HG02943 (cell line): ENCODE data around the gene ZDHHC14.
"Not testable (repeated sequence)": the region's sequence is repeated elsewhere in the genome, so short reads cannot be mapped to it uniquely, and the experiment has no call there.

Source experiments
- ATAC-seq: cut with Tn5 transposase; IDR thresholded peaks from one replicate; pipeline ENCODE4 v1.9.1; 2021; ENCODE audit warnings: mild to moderate bottlenecking, low read depth, moderate library complexity; ENCODE audit not compliant: unreplicated experiment

Gene ZDHHC14

DNA sequence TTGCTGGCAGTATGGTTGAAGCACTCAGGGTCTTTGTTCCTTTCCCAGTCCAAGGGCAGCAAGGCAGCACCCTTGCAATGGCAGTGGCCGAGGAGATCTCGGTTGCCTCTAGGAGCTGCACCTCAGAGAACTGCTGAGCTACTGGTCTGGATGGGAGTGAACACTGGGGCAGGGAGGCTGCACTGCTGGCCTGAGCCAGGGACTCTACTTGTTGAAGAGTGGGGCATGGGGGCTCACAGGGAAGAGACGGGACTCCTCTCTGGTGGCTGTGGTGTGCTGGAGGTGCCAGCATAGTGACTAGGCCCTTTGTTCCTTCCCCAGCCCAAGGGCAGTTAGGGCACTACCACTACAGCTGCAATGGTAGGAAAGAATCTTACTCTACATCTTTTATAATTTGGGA, 203.0 kb downstream of the ZDHHC14 start:
- no peak for ATAC-seq

DNA sequence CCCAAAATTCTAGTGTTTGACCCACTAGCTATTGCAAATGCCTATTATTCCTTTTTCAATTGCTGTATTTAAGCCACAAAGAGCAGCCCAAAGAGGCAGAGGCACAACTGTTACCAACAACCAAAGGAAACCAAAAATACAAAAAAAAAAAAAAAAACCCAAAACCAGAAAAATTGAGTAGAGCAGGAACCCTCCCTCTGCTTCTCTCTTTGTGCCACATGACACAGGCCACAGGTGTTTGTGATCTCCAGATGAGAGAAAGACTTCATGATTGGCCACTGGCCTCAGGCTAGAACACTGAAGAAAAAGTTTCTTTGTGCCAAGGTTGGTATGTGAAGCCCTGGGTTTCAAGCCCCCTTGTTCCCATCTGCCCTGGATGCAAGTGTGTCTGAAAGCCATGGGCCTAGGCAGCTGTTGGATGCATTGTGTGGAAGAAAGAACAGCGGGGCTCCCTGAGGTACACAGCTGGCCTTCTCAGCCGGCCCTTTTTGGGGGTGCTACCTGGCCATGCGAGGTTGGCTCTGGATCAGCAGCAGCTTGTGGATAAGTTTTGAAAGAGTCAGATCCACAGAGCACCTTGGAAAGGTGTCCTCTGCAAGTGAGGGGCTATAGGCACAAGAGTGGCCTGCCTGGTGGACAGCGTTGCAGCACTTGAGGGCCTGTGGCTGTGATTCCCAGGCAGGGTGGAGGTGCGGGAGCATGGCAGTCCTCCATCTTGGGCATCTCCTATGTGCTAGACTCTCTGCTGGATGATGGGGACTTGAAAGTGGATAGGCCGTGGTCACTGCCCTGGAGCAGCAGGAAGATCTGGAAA, 204.5 kb downstream of the ZDHHC14 start:
- no peak for ATAC-seq

DNA sequence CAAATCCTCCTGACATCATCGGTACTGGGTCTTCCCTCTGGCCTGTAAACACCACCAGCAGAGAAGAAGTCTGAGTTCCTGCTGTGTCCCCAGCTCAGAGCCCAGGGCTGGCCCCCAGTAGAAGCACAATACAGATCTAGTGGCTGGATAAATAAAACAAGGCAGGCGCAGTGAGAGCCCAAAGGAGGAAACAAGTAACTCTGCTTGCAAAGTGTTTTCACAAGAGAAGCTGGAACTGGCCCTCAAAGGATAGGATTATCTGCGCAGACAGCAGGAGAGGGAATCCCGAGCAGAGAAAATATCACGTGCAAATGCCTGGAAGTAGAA, 205.1 kb downstream of the ZDHHC14 start:
- no peak for ATAC-seq

DNA sequence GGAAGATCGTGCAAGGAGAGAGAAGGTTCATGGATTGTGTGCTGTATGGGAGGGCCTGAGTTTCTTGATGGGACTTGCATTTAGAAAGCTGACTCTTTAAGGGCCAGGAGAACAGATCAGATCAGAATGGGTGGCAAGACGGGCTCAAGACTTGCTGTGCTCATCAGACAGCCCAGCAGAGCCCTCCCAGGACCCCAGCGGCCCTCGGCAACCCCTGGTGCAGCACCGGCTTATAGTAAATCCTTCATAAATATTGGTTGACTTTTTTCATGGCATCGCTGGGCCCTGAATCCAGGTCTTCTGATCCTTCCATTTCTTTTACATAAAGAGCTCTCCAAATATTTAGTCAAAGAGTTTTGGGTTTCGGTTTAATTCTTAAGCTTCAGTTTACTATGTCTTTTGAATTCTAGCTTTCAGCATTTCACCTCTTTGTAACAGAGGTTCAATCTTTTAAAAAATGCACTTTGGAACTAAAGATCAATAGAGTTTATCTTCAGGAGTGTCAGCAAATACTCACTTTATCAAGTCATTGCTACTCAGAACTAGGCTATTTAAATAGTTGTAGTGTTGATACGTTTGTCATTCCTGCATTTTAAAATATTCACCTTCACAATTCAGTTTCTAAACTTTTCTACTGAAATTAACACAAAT, 205.6 kb downstream of the ZDHHC14 start:
- ATAC-seq, result no peak

DNA sequence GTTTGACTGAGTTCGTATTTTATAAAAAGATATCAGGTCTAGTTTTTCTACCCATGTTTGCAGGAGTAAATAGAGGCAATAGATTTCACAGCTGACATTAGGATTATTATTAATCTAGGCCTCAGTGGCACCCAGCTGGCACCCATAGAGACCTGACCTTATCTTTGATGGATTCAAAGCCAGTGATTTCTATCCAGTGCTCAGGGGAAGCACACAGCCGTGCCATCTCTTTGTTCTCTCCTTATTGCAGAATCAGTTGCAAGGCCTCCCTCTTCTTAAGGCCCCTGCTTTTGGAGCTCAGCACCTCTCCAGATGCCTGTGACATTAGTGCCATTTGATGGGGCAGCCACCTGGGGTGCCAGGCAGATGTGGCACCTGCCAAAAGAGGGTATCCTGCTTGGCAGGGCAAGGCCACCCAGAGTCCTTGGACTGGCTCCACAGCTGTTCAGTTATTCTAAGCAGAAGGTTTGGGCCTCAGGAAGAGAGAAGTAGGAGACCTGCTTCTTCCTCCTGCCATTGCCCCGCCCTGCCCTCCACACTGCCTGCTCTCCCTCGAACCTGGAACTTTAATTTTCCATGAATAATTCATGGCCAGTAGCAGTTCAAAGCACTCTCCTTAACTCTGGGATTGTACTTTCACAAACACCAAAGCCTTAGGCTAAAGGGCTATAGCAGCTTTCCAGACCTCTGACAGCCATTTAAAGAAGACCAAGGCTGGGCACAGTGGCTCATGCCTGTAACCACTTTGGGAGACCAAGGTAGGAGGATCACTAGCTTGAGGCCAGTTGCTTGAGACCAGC, 206.3 kb downstream of the ZDHHC14 start:
- ATAC-seq, result no peak

DNA sequence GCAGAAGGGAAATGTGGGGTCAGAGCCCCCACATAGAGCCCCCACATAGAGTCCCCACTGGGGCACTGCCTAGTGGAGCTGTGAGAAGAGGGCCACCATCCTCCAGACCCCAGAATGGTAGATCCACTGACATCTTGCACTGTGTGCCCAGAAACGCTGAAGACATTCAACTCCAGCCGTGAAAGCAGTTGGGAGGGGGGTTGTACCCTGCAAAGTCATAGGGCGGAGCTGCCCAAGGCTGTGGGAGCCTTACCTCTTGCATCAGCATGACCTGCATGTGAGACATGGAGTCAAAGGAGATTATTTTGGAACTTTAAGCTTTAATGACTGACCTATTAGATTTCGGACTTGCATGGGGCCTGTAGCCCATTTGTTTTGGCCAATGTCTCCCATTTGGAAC, 209.7 kb downstream of the ZDHHC14 start:
- ATAC-seq, result not testable (repeated sequence)

DNA sequence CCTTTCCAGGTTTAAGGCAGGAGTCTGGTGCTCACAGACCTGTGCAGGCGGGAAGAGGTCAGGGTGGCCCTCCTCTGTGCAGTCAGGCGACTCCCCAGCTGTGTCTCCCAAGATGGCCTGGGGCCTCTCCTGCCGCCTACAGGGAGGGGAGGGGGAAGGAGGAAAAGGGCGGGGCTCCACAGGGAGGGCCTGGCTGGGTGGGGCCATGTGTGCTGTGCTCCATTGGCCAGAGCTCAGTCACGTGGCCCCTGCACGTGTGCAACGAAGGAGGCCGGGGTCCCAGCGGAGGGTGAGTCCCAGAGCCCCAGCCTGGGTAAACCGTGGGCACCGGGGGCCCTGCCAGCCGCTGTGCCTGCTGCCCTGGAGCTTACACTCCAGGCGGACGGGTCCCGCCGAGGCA, 211.6 kb downstream of the ZDHHC14 start:
- no peak for ATAC-seq

DNA sequence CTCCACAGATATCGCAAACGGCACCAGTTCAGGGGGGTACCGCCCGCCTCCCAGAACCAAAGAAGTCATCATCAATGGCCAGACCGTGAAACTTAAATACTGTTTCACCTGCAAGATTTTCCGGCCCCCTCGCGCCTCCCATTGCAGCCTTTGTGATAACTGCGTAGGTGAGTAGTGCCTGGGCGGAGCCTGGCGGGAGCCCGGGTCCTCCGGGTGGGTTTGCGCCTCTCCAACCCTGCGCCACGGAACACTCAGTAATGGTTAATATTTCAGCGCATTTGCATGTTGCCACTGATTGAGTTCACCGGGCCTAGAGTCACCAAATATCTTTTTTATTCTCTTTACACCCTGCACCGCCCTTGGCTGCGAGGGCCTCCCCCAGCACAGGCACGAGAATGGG, 212.0 kb downstream of the ZDHHC14 start:
- ATAC-seq, result no peak

DNA sequence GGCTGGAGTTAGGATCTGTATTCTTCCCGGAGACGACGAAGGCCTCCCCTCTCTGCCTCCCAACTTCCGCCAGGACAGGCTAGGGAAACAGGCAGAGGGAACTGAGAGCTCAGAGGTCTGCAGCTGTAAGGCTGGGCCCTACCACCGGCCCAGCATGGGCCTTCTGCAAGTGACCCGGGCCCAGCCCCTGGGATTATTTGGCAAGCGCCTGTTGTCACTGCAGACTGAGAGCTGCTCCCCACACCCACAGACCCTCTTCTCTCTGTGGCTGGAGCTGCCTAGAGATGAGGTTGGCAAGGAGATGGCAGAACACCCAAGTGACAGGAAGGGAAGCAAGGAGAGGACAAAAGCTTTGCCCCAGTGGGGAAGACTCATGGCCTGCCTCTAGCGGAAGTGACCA, 212.6 kb downstream of the ZDHHC14 start:
- no peak for ATAC-seq

DNA sequence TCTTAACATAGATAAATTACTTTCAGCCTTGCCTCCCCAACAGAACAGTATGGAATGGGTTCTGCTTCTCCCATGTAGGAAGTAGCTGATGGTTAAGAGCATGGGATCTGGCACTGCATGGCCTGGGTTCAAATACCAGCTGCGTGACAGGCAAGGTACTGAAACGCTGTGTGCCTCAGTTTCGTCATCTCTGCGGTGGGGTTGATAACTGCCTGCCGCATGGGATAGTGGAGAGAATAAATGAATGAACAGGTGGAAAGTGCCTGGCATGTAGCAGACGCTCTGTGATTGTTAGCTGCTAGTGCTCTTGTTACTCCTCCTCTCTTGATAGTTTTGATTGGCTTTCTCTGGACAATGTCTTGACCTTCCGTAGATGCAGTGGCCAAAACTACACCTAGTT, 213.3 kb downstream of the ZDHHC14 start:
- no peak for ATAC-seq

DNA sequence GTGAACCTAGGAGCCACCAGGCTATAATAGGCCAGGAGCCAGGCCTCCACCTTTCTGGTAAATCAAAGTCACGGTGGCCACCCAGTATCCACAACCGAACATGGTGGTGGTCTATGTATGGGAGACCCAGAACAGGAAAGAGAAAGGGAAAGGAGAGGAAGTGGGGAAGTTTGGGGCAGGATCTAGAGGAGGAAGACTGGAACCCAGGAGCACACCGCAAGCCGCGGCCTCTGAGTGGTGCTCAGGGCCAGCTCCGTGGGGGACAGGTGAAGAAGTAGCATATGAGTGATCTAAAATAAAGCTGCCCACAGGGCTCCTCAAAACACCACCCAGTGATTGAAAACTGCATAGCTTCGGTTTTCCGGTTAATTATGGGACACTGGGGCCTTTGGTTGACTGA, 214.8 kb downstream of the ZDHHC14 start:
- ATAC-seq, result no peak

DNA sequence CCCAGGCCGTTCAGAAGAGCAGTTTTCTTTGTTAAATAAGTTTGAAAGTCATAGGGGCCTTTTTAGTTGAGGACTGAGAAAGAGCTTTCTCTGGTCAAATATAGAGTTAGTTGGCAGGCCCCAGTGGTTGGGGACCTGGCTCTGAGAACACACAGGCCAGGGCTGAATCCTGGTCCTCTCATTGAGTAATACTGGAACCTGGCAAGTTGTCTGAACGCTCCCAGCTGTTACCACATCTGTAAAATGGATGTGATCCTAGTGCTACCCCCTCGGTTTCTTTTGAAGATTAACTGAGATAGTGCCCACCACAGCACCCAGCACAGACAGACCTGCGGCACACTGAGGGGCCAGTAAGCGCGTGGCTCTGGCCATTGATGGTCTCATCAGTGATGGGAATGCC, 215.5 kb downstream of the ZDHHC14 start:
- no peak for ATAC-seq

DNA sequence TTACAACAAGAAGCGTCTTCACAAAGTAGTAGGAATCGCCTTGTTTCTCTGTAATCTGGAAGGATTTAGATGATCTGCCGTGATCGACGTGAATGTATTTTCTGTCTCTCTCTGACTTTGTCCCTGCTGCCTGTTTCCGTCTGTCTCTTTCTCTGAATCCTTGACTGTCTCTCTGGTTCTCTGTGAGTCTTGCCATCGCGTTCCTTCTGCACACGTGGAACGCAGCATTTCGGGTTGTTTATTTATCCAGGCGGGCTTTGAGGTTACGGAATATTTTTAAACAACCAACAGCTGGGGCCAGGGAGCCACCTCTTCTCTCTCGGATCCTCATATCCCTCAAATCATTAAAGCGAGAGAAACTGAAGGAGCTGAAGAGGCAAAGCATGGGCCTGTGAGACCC, 215.9 kb downstream of the ZDHHC14 start:
- no peak for ATAC-seq

DNA sequence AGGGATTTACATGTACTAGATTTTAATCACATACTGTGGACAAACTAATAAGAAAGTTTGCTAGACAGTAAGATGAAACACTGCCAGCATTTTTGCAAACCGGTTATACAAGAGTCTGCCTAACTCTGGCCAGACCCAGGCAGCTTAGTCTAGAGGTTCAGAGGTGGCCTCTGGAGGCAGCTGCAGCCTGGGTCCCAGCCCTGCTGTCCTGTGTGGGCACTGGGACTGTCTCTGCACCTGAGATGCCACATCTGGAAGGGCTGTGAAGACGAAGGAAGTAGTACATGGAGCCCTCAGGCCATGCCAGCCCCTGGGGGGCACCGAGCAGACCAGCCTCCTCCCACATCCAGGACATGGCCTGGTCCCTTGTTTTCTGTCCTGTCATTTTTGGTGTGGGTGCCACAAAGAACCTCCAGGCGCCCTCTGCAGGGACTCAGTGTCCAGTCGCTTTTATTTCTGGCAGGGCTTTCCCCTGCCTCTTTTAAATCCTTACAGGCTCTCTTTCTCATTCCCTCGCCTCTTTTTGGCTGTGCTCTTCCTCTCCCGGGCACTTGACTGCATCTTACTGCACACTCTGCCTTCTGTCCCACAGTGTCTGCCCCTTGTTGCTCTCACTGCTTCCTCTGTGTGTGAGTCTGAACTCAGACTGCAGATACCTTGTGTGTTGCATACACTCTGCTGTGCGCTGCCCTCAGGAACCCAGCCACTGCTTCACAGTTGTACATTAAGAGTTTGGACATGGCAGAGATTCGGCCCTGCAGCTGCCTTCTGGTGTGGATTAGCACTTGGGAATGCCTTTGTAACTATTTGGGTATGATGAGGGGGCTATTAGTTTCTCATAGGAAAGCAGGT, 216.7 kb downstream of the ZDHHC14 start:
- ATAC-seq, result no peak

DNA sequence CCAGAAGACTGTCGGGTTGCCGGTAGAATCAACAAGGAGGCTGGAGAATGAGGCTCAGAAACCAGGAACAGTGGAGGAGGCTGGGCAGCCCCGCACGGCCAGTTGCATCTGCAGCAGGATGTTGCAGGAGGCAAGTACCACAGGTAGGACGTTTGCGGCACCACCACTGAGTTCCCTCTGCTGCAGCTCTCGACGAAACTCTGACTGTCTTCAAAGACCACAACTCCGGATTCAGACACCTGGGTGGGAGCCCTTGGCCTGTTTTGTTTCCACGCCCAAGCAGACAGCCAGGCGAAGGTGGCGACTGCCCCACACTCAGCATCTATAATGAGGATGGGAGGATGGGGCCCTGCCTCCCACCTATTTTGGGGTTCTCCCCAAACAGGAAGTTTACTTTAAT, 218.2 kb downstream of the ZDHHC14 start:
- ATAC-seq, result no peak

DNA sequence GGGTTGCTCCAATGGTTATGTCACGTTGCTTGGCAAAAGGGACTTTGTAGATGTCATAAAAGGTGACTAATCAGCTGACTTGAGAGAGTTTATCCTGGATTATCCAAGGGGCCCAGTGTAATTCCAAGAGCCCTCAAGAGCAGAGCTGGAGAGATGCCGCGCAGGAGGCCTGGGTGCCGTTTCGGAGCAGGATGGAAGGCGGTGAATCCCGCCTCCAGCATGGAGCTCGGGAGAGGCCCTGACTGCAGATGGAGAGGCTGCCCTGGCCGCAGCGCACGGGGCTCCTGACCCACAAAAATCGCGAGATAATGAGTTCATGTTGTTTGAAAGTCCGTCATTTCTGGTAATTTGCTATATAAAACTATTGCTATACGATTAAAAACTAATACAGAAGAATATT, 219.8 kb downstream of the ZDHHC14 start:
- ATAC-seq, result no peak

DNA sequence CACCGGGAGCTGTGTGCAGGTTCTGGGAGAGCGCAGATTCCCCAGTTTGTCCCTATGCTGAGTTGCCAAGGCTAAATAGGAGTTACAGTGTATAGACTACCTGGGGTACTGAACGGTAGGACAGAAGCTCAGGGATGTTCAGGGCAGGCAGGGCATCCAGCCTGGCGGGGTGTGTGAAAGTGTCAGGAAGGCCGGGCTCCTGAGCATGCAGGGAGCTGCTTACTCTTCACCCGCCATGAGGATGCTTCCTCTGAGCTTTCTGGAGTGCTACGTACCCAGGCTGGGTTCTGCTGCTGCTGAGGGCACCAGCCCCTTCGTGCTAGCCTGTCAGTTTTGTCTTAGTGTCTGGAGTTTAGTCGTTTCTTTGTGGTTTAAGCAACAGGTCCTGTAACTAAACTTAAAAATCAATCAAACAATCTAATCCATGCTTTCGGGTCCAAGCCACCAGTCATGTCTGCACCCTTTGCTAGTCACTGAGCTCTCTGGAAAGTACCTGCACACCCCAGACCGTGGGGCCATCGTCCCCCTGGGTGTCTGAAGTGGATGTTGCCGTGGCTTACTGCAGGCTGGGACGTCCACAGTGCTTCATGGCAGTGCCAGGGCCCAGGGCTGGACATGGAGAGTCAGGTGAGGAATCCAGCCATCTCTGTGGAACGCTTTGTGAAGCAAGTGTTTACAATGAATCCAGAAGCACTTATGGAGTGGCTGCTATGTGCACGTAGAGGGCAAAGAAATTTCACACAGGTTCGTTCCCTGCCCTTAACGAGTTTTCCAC, 221.7 kb downstream of the ZDHHC14 start:
- ATAC-seq, result no peak

DNA sequence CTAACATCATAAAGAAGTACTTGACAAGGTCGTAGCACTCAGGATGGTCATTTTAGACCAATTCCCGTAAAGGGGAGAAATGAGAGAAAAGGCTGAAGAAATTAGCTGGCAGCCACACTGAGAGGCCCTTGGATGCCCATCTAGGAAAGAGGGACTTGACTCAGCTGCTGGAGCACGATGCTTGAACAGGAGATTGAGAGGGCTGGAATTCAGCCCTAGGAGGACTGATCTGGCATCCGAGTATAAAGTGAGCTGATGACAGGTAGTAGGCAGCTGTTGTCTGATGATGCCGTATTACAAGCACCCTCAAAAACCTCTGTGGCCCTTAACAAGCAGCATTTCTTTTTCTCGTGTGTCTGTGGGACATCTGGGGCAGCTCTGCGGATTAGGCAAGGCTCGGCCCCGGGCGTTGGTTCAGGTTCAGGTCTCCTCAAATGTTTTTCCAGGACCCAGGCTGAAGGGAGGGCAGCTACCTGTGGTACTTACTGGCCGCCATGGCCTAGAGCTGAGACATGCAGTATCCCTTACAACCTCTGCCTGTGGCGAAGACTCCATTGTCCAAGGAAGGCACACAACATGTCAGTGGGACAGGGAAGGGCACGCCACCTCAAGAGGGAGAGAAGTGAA, 222.4 kb downstream of the ZDHHC14 start:
- no peak for ATAC-seq

DNA sequence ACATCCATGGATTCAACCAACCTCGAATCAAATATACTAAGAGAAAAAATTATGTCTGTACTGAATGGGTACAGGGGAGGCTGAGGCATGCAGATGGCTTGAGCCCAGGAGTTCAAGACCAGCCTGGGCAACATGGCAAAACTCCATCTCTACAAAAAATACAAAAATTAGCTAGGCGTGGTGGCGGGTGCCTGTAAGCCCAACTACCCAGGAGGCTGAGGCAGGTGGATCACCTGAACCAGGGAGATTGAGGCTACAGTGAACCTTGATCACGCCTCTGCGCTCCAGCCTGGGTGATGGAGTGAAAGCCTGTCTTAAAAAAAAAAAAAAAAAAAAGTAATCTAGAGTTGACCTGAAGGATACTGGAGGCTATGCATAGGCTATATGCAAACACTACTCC, 223.0 kb downstream of the ZDHHC14 start:
- no peak for ATAC-seq

DNA sequence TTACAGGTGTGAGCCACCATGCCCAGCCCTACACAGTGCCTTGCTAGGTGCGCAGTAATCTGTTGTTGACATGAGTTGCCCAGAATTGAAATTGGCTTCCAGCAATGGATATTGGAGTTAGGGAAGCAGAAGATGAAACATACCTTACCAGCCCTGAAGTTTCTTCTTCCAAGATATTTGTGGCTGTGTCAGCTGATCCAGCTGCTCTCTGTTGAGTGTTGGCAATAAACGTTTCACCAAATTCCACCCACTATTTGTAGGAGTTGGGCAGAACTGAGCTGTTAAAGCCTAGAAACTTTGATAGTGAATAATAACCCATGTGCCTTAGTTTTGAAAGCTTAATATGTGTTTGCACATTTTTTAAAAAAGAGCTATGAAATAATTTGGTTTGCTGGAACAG, 223.8 kb downstream of the ZDHHC14 start:
- ATAC-seq, result no peak
